Spleen (tissue), 13 donors: ENCODE measurements around the gene CCDC160. TPM values are rescaled to one million over a fixed set of nuclear protein-coding genes. Genes with fewer than 3 reads are reported as not detected.

Experiments
- DNase-seq: peaks from one replicate; pipeline ENCODE4 v3.0.0-alpha.2; 2020
- H3K27ac ChIP-seq, 8 donors: fragments of 200-600 bp; sonication (generic) in 7 of 8; 1 replicate in 4 of 8; 2 replicates in 4 of 8; pipeline versions ENCODE4 v1.5.0 to v1.8.0; 2016 to 2021; ENCODE audit warnings: inconsistent platforms in 4 of 8, mild to moderate bottlenecking in 4 of 8, moderate library complexity in 1 of 8
- H3K27me3 ChIP-seq, 7 donors: fragments of 200-600 bp; sonication (generic) in 6 of 7; replicated peaks in 1 of 7; 1 replicate in 4 of 7; 2 replicates in 3 of 7; pipeline versions ENCODE4 v1.5.0 to v1.8.0; 2016 to 2021; ENCODE audit warnings: inconsistent platforms in 3 of 7, mild to moderate bottlenecking in 1 of 7
- H3K36me3 ChIP-seq, 6 donors: fragments of 200-600 bp; sonication (generic) in 5 of 6; 1 replicate in 4 of 6; 2 replicates in 2 of 6; pipeline versions ENCODE4 v1.5.0 to v1.8.0; 2016 to 2021; ENCODE audit warnings: inconsistent platforms in 2 of 6
- H3K4me1 ChIP-seq, 6 donors: fragments of 200-600 bp; sonication (generic) in 5 of 6; 1 replicate in 3 of 6; 2 replicates in 3 of 6; pipeline versions ENCODE4 v1.5.0 to v1.8.0; 2016 to 2021; ENCODE audit warnings: inconsistent platforms in 3 of 6
- H3K4me3 ChIP-seq, 8 donors: fragments of 200-600 bp; sonication (generic) in 7 of 8; 1 replicate in 4 of 8; 2 replicates in 4 of 8; pipeline versions ENCODE4 v1.5.0 to v1.8.0; 2016 to 2021; ENCODE audit warnings: inconsistent platforms in 4 of 8, mild to moderate bottlenecking in 4 of 8, moderate library complexity in 2 of 8
- H3K9me3 ChIP-seq, 8 donors: fragments of 200-600 bp; sonication (generic) in 7 of 8; 1 replicate in 4 of 8; 2 replicates in 4 of 8; pipeline versions ENCODE4 v1.5.0 to v1.8.0; 2016 to 2021; ENCODE audit warnings: inconsistent platforms in 4 of 8
- CTCF ChIP-seq, 11 experiments: fragments of 200-600 bp in 7 of 11; fragments of 450-650 bp in 4 of 11; sonication (generic) in 4 of 11; IDR thresholded peaks in 8 of 11; conservative IDR thresholded peaks in 3 of 11; 1 replicate in 7 of 11; 2 replicates in 4 of 11; pipeline versions ENCODE4 v1.4.0 to v1.8.0; 2016 to 2021; ENCODE audit warnings: antibody characterized with exemption in 11 of 11, inconsistent platforms in 4 of 11, mild to moderate bottlenecking in 1 of 11
- POLR2A ChIP-seq, 3 donors: fragments of 450-650 bp; IDR thresholded peaks; one replicate each; pipeline ENCODE4 v1.5.1; 2017; ENCODE audit warnings: antibody characterized with exemption in 3 of 3, mild to moderate bottlenecking in 1 of 3
- POLR2AphosphoS5 ChIP-seq, 3 donors: sonication (generic); formaldehyde crosslinking; IDR thresholded peaks; one replicate each; pipeline ENCODE4 v1.5.1; 2017; ENCODE audit warnings: antibody characterized with exemption in 3 of 3
- WGBS, 5 donors: extraction: QIAGEN DNeasy Blood & Tissue Kit in 3 of 5; methylation state at CpG; one replicate each; pipeline versions ENCODE4 v1.1.5 to v1.1.7; 2013 to 2018; 5-methylcytosine and 5-hydroxymethylcytosine counted together
- intact Hi-C: fragments of 100-400 bp; cut with DNase I; formaldehyde crosslinking; loops from one replicate; pipeline ENCODE4 v1.15.0; 2023; ENCODE audit warnings: low total_unique reads
- long read RNA-seq, 2 donors: transcript quantifications; one replicate each; lab custom pipeline, GENCODE V29; 2026
- polyA plus RNA-seq, 3 donors: library from polyadenylated mRNA; stranded (reverse); fragments of 200-250 nt; gene quantifications; one replicate each; pipeline ENCODE4 v1.2.1, GENCODE V29; 2013
- total RNA-seq, 7 donors: library from RNA; depleted of rRNA in 3 of 7; stranded (reverse); fragments of >200 nt in 3 of 7; fragmentation: NEBNext Ultra II Directional in 4 of 7; extraction: Animal tissue kit (Norgen Biotek cat#: 25700) in 4 of 7; gene quantifications; one replicate each; pipeline versions ENCODE4 v1.1.0 to v1.2.1, GENCODE V29; 2016 to 2021
- donor health status: healthy with polysubstance abuse.
- donor health status: DM: no; HTN: no; CAD: no; lungs with moderate emphysema.
- donor health status: DM: no; HTN: no; CAD: no.
- donor health status: Bipolar disorder and iron deficiency.
- donor health status: healthy.
- donor health status: DM: no; HTN: no; CAD: no.
- donor health status: DM: yes; HTN: yes; CAD: no.

Gene CCDC160
- total RNA-seq (under 1 TPM in 1 of 7 donors, not detected in 6; 0.69 TPM), polyA plus RNA-seq (under 1 TPM; 0.15 to 0.46 (median 0.29) TPM)
- long read RNA-seq, donor 1: 0 reads
- long read RNA-seq, donor 2: 0 reads

GRCh38 chrX:134236626-134237614 lies at the start of gene CCDC160:
Gene CCDC160, plus strand, starts transcription at chrX:134237182. Its CDS starts 7,619 bp downstream, at chrX:134244801.
- Histone ChIP-seq H3K4me3 (peak within 1 kb of the TSS; percentile 9 to 67 (median 38)), H3K4me1 (peaks cover 0 to 9% (median 0%) of the 10 kb centered on the region in 6 donors), H3K9me3 (no peaks in the 10 kb centered on the region), H3K27me3 (peaks cover 0 to 38% (median 13%) of the 10 kb centered on the region in 7 donors), H3K36me3 (no peaks in the 10 kb centered on the region), H3K27ac (no peak within 1 kb of the TSS)
- DNase-seq: peak; percentile 81
- TF ChIP-seq POLR2AphosphoS5 (IDR thresholded peaks at IDR 0.05): no peak
- no peak for TF ChIP-seq CTCF (IDR thresholded peaks at IDR 0.05 in 8 of 11, conservative IDR thresholded peaks at IDR 0.05 in 3 of 11)
- TF ChIP-seq POLR2A (IDR thresholded peaks at IDR 0.05): no peak
- WGBS, 5 donors: 5 to 50% (median 29%) methylated on average over 11 to 69 of the region's 70 CpGs
- intact Hi-C loops: no loop called here

- no peaks in the 10 kb centered on the region for H3K36me3 ChIP-seq
- H3K27me3 ChIP-seq: peaks cover 0 to 8% (median 0%) of the 10 kb centered on the region in 7 donors
- TF ChIP-seq CTCF (IDR thresholded peaks at IDR 0.05 in 8 of 11, conservative IDR thresholded peaks at IDR 0.05 in 3 of 11): no peak
- TF ChIP-seq POLR2AphosphoS5 (IDR thresholded peaks at IDR 0.05): no peak
- no peak for TF ChIP-seq POLR2A (IDR thresholded peaks at IDR 0.05)
- DNase-seq: no peak
- peaks cover 0 to 10% (median 0%) of the 10 kb centered on the region in 6 donors for H3K4me1 ChIP-seq
- 48 to 74% (median 69%) methylated on average over 2 of the region's 2 CpGs for WGBS, 5 donors
- H3K9me3 ChIP-seq: no peaks in the 10 kb centered on the region
- intact Hi-C loops: no loop called here
- H3K27ac ChIP-seq: no peak overlapping the region
- H3K4me3 ChIP-seq: no peak overlapping the region
Measured at GRCh38 chrX:134191281-134191680, 45.7 kb upstream of the CCDC160 start.

GRCh38 chrX:134194915-134195314 lies 42.1 kb upstream of the CCDC160 start:
- H3K27me3 ChIP-seq: peaks cover 0 to 3% (median 0%) of the 10 kb centered on the region in 7 donors
- no peak for DNase-seq
- TF ChIP-seq POLR2A (IDR thresholded peaks at IDR 0.05) (no peak), CTCF (IDR thresholded peaks at IDR 0.05 in 8 of 11, conservative IDR thresholded peaks at IDR 0.05 in 3 of 11) (no peak), POLR2AphosphoS5 (IDR thresholded peaks at IDR 0.05) (no peak)
- no peak overlapping the region for H3K4me3 ChIP-seq
- intact Hi-C loops: no loop called here
- no peaks in the 10 kb centered on the region for H3K4me1 ChIP-seq
- 66 to 92% (median 83%) methylated on average over 6 of the region's 6 CpGs for WGBS, 5 donors
- no peak overlapping the region for H3K27ac ChIP-seq
- H3K36me3 ChIP-seq: no peaks in the 10 kb centered on the region
- H3K9me3 ChIP-seq: peaks cover 0 to 5% (median 0%) of the 10 kb centered on the region in 8 donors

- intact Hi-C loops: no loop called here
- Histone ChIP-seq H3K27me3 (peaks cover 0 to 12% (median 0%) of the 10 kb centered on the region in 7 donors), H3K36me3 (no peaks in the 10 kb centered on the region), H3K9me3 (no peaks in the 10 kb centered on the region), H3K27ac (no peak overlapping the region), H3K4me3 (no peak overlapping the region), H3K4me1 (no peaks in the 10 kb centered on the region)
- TF ChIP-seq POLR2AphosphoS5 (IDR thresholded peaks at IDR 0.05): no peak
- no peak for TF ChIP-seq POLR2A (IDR thresholded peaks at IDR 0.05)
- no peak for TF ChIP-seq CTCF (IDR thresholded peaks at IDR 0.05 in 8 of 11, conservative IDR thresholded peaks at IDR 0.05 in 3 of 11)
- WGBS, 5 donors: 67 to 80% (median 71%) methylated on average over 1 of the region's 1 CpG
- DNase-seq: no peak
Measured at GRCh38 chrX:134202561-134202960, 34.4 kb upstream of the CCDC160 start.
